Hepatocyte (in vitro differentiated cells): ENCODE data around the gene JAKMIP1. TPM values are rescaled to one million over a fixed set of nuclear protein-coding genes. Genes with fewer than 3 reads are reported as not detected.

Source experiments
- DNase-seq: peaks from one replicate; pipeline ENCODE4 v3.0.0-alpha.2; 2016; ENCODE audit warnings: low spot score
- H2AFZ ChIP-seq: fragments of 200-600 bp; sonication (generic); 2 replicates; pipeline ENCODE4 v1.6.0; 2016; ENCODE audit warnings: antibody characterized with exemption, mild to moderate bottlenecking
- H3K27ac ChIP-seq: fragments of 200-600 bp; sonication (generic); 2 replicates; pipeline ENCODE4 v1.5.1; 2016; ENCODE audit warnings: mild to moderate bottlenecking
- H3K27me3 ChIP-seq: fragments of 200-600 bp; sonication (generic); 2 replicates; pipeline ENCODE4 v1.6.1; 2016
- H3K36me3 ChIP-seq: fragments of 200-600 bp; sonication (generic); replicated peaks from 2 replicates; pipeline ENCODE4 v1.5.1; 2016; ENCODE audit warnings: low read depth; ENCODE audit not compliant: insufficient read depth
- H3K4me1 ChIP-seq: fragments of 200-600 bp; sonication (generic); 2 replicates; pipeline ENCODE4 v1.5.1; 2016; ENCODE audit warnings: mild to moderate bottlenecking, moderate library complexity; ENCODE audit not compliant: insufficient read depth
- H3K4me2 ChIP-seq: fragments of 200-600 bp; sonication (generic); 2 replicates; pipeline ENCODE4 v1.6.0; 2016
- H3K4me3 ChIP-seq: fragments of 200-600 bp; sonication (generic); 2 replicates; pipeline ENCODE4 v1.5.1; 2016; ENCODE audit warnings: mild to moderate bottlenecking
- H3K79me2 ChIP-seq: fragments of 200-600 bp; sonication (generic); 2 replicates; pipeline ENCODE4 v1.6.0; 2017; ENCODE audit warnings: mild to moderate bottlenecking
- H3K9me2 ChIP-seq: fragments of 200-600 bp; sonication (generic); replicated peaks from 2 replicates; pipeline ENCODE4 v1.6.0; 2017; ENCODE audit warnings: mild to moderate bottlenecking; ENCODE audit not compliant: insufficient read depth
- H3K9me3 ChIP-seq: fragments of 200-600 bp; sonication (generic); 2 replicates; pipeline ENCODE4 v1.5.1; 2016; ENCODE audit warnings: low read depth, mild to moderate bottlenecking
- H4K20me1 ChIP-seq: fragments of 200-600 bp; sonication (generic); 2 replicates; pipeline ENCODE4 v1.6.0; 2016; ENCODE audit warnings: mild to moderate bottlenecking; ENCODE audit not compliant: insufficient read depth, poor library complexity, severe bottlenecking
- CTCF ChIP-seq: fragments of 200-600 bp; sonication (generic); IDR thresholded peaks from 2 replicates; pipeline ENCODE4 v1.5.1; 2016; ENCODE audit warnings: antibody characterized with exemption, mild to moderate bottlenecking; ENCODE audit not compliant: poor library complexity
- EZH2 ChIP-seq: fragments of 200-600 bp; sonication (generic); IDR thresholded peaks from 2 replicates; pipeline ENCODE4 v1.6.1; 2016; ENCODE audit warnings: antibody characterized with exemption, mild to moderate bottlenecking, borderline replicate concordance
- EZH2phosphoT487 ChIP-seq: fragments of 200-600 bp; sonication (generic); IDR thresholded peaks from one replicate; pipeline ENCODE4 v1.6.1; 2018; ENCODE audit warnings: antibody characterized with exemption, mild to moderate bottlenecking, low read depth, moderate library complexity; ENCODE audit not compliant: unreplicated experiment, severe bottlenecking
- WGBS: methylation state at CpG from one replicate; pipeline ENCODE4 v1.1.6; 2016; ENCODE audit warnings: low lambda C conversion rate; ENCODE audit errors: missing lambda C conversion rate; 5-methylcytosine and 5-hydroxymethylcytosine counted together
- polyA plus RNA-seq: library from polyadenylated mRNA; unstranded; fragments of >200 nt; fragmentation: Nextera tagmentation; extraction: Ambion mirVana; gene quantifications from 2 replicates; pipeline ENCODE4 v1.2.1, GENCODE V29; 2016
- total RNA-seq: library from RNA; depleted of rRNA; stranded (reverse); fragments of >200 nt; gene quantifications from 2 replicates; pipeline ENCODE4 v1.2.3, GENCODE V29; 2014

Gene JAKMIP1
- total and polyA plus RNA-seq, 2 experiments from 2014 or later: not detected

GRCh38 chr4:5991405-5991804 lies 208.9 kb downstream of the JAKMIP1 start:
- no peaks in the 10 kb centered on the region for H3K79me2 ChIP-seq
- no peaks in the 10 kb centered on the region for H3K9me2 ChIP-seq
- TF ChIP-seq EZH2 (no peak), EZH2phosphoT487 (no peak), CTCF (no peak)
- 62% methylated on average over 1 of the region's 1 CpG for WGBS
- peaks cover 3% of the 10 kb centered on the region for H3K27me3 ChIP-seq
- H3K4me3 ChIP-seq: no peak overlapping the region
- no peaks in the 10 kb centered on the region for H3K9me3 ChIP-seq
- no peak for DNase-seq
- no peak overlapping the region for H3K27ac ChIP-seq
- H3K4me1 ChIP-seq: no peaks in the 10 kb centered on the region
- H2AFZ ChIP-seq: no peak overlapping the region
- H3K4me2 ChIP-seq: no peak overlapping the region
- no peaks in the 10 kb centered on the region for H3K36me3 ChIP-seq
- no peaks in the 10 kb centered on the region for H4K20me1 ChIP-seq

GRCh38 chr4:5990446-5991160 lies 209.7 kb downstream of the JAKMIP1 start:
- Histone ChIP-seq H4K20me1 (no peaks in the 10 kb centered on the region), H3K27ac (no peak overlapping the region), H3K27me3 (peaks cover 3% of the 10 kb centered on the region), H3K79me2 (no peaks in the 10 kb centered on the region), H3K4me2 (no peak overlapping the region), H3K9me2 (no peaks in the 10 kb centered on the region), H2AFZ (no peak overlapping the region), H3K4me3 (no peak overlapping the region), H3K4me1 (no peaks in the 10 kb centered on the region), H3K9me3 (no peaks in the 10 kb centered on the region), H3K36me3 (no peaks in the 10 kb centered on the region)
- TF ChIP-seq EZH2phosphoT487: no peak
- TF ChIP-seq EZH2: no peak
- no peak for TF ChIP-seq CTCF
- DNase-seq: no peak
- 92% methylated on average over 16 of the region's 16 CpGs for WGBS

- Histone ChIP-seq H3K27me3 (peaks cover 3% of the 10 kb centered on the region), H3K9me3 (no peaks in the 10 kb centered on the region), H3K4me2 (no peak overlapping the region), H3K9me2 (no peaks in the 10 kb centered on the region), H3K4me1 (no peaks in the 10 kb centered on the region), H2AFZ (no peak overlapping the region), H3K4me3 (no peak overlapping the region), H3K27ac (no peak overlapping the region), H3K79me2 (no peaks in the 10 kb centered on the region), H4K20me1 (no peaks in the 10 kb centered on the region), H3K36me3 (no peaks in the 10 kb centered on the region)
- TF ChIP-seq EZH2phosphoT487: no peak
- no peak for TF ChIP-seq CTCF
- no peak for TF ChIP-seq EZH2
- 84% methylated on average over 18 of the region's 18 CpGs for WGBS
- no peak for DNase-seq
Measured at GRCh38 chr4:5989236-5990225, 210.8 kb downstream of the JAKMIP1 start.
